GM12892 (cell line): ENCODE measurements around the gene CACNA2D1.

ENCODE experiments used
- POLR2A ChIP-seq: IDR thresholded peaks from 2 replicates; pipeline ENCODE4 v1.6.1; 2011; ENCODE audit warnings: low read depth, low read length, control low read depth
- POLR2AphosphoS5 ChIP-seq: IDR thresholded peaks from 2 replicates; pipeline ENCODE4 v1.6.1; 2011; ENCODE audit warnings: low read depth, low read length, control low read depth
- TAF1 ChIP-seq: IDR thresholded peaks from 2 replicates; pipeline ENCODE4 v1.6.1; 2011; ENCODE audit warnings: low read depth, mild to moderate bottlenecking, control low read depth, low read length, borderline replicate concordance

DNA sequence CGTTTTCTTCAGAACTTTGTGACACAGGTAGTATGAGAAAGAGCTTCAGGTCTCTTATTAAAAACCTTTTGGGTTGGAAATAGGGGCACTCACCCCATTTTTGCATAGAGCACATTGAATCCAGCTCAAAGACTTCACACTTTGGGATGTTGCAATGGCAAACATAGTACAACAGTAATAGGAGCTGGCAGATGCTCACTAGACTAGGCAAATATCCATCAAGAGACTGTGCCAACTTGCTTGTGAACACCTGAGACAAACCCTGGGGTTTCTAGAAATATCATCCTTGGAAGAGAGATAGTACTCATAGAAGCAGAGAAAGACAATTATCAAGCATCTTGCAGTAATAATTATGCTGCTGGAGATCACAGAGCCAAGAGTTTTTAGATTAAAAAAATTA lies 280.0 kb downstream of the CACNA2D1 start:
- TF ChIP-seq POLR2A (no peak), TAF1 (no peak), POLR2AphosphoS5 (no peak)
